Activated T-helper 1 cell treated with Interleukin-2 at 50 U/mL for 16 hours (primary cell): ENCODE results near the gene ARL15.

ENCODE experiments used
- DNase-seq: peaks from one replicate; pipeline ENCODE4 v3.0.0-alpha.2; 2020; ENCODE audit warnings: low read depth

The ARL15 gene

GRCh38 chr5:54040018-54040417, 270.4 kb downstream of the ARL15 start:
- no peak for DNase-seq

- no peak for DNase-seq
Observed at GRCh38 chr5:54037205-54037604, 273.2 kb downstream of the ARL15 start.

GRCh38 chr5:54030981-54031380, 279.4 kb downstream of the ARL15 start:
- DNase-seq = no peak

GRCh38 chr5:54024466-54024865, 285.9 kb downstream of the ARL15 start:
- no peak for DNase-seq

DNA sequence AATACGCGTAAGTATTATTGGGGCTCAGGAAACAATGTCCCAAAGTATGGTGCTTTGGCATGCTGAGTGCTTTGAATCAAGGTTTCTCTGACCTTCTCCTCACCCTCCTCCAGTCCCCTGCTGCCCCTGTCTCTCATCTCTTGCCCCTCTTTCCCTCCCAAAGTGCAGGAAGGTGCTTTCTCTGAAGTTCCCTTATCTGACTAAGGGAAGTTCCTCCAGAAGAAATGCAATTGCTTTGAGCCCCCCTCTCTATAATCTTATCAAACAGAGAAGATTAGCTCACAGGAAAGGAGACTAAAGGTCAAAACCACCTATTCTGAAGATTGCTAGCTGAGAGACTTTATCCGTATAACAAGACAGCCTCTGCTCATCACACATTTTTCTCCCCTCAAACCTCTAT, 288.1 kb downstream of the ARL15 start:
- DNase-seq = no peak

DNA sequence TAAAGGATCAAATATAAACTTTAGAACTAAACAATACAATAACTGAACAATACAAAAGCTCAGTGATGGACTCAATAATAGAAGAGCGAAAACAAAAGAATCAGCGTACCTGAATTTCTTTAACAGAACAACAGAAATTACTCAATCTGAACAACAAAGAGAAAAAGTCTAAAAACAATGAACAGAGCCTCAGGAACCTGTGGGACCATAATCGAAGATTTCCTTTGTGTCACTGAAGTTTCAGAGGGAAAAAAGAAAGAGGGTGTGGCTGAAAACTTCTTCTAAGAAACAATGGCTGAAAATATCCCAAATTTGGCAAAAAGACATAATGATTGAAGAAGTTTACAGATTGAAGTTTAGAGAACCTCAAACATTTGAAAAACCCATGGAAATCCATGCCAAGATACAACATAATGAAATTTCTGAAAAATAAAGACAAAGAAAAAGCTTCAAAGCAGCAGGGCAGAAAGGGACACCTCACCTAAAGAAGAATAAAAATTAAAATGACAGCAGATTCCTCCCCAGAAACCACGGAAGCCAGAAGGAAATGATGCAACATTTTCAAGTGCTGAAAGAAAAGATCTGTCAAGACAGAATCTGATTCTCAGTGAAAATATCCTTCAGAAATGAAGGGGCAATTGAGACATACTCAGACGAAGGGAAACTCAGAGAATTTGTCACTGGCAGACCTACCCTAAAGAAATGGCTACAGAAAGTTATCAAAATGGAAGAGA, 288.8 kb downstream of the ARL15 start:
- no peak for DNase-seq

GRCh38 chr5:54018438-54018837, 291.9 kb downstream of the ARL15 start:
- no peak for DNase-seq

GRCh38 chr5:54017580-54017979, 292.8 kb downstream of the ARL15 start:
- no peak for DNase-seq

DNA sequence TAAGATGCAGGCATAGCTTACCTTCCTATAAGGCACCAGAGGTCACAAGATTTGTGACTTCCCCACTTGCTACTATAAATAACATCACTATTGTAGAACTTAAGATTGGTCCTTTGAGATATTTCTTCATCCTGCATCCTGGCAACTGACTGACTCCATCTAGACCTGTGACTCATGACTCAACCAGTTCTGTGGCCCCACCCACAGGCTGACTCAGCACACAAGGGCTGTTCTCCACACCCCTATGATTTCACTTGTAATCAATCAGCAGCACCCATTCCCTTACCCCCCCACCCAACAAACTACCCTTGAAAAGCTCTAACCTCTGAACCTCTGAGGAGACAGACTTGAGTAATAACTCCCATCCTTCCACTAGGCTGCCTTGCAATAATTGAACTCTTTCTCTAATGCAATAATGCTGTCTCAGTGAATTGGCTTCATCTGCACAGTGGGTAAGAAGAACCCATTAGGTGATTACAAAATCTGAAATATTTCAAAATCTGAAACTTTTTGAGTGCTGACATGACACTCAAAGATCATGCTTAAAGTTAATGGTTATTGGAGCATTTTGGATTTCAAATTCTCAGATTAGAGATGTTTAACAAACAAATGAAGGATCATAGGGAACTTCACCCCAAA, 296.7 kb downstream of the ARL15 start:
- DNase-seq = no peak

GRCh38 chr5:54009828-54010227, 300.5 kb downstream of the ARL15 start:
- no peak for DNase-seq

DNA sequence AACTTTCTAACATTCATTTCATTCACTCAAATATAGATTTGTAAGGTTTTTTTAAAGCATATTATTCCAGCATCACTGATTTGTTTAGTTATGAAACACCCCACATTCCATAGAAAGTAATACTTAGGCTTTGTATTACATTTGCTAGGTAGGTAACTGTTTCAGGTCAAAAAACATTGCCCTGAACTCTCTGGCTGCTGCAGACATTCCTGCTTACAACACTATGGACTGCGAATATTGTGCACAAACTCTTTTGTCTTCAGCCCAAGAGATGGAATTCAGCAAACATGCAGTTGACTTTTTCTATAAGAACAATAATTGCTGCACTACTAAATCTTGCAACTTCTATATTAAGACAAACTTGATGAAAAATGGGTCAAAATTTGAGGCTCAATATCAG, 301.0 kb downstream of the ARL15 start:
- DNase-seq = no peak

DNA sequence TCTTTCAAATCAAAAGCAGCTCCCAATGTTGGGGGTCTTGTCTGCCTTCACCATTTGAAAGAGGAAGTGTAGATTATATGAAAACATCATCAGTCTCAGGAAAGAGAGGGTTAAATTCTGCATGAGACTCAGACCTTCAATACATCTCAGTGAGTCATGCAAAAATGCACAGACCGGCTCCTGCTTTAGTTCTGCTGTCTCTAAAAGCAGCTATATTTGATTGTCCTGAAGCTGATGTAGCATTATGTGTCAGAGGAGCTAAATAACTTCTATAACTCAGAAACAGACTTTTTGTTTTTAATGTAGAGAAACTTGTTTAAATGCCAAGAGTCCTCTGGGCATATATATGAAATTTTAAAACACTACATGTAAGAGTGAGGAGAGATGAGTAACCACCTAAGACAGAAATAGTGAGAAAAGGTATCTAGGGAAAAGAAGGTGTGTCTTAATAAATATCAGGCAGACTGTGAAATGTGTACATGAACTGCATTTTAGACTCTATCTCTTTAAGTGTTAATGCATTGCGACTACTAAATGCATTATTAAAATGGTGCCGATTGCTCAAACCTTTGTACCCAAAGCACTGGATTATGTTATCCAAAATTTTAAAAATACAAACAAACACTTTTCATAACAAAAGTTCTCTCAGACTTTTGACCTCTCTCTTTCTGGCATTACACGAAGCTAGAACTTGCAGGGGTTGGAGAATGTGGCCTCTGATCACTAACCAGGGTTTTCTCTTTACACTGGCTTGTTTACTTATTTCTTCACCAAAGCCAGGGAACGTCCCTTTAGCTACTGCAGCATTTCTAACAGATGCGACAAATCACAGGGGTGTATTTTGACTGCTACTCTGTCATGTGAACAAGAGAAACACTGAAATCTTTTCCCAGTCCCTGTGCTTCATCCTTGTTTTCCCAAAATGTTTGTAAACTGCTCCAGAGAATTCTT, 302.3 kb downstream of the ARL15 start:
- DNase-seq = no peak

- DNase-seq = no peak
Observed at GRCh38 chr5:54004697-54005096, 305.7 kb downstream of the ARL15 start.

DNA sequence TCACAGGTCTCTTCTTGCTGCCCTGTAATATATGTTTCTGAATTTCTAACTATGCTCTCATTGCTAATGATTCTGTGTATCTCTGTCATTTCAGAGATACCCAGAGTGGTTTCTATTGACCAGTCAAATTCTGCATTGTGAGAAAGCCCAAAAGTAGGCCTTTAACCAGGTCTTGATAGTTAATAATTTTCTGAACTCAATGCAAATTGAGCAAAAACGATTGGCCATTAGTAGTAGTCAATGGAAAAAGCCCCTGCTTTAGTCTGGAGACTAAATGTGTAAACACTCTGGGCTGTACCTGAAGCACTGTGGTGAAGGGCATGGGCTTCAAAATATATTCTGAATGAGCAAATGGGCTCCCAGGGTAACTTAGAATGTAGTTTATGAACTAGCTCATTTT, 307.6 kb downstream of the ARL15 start:
- no peak for DNase-seq

- DNase-seq = no peak
Observed at GRCh38 chr5:54001976-54002775, 308.2 kb downstream of the ARL15 start.

DNA sequence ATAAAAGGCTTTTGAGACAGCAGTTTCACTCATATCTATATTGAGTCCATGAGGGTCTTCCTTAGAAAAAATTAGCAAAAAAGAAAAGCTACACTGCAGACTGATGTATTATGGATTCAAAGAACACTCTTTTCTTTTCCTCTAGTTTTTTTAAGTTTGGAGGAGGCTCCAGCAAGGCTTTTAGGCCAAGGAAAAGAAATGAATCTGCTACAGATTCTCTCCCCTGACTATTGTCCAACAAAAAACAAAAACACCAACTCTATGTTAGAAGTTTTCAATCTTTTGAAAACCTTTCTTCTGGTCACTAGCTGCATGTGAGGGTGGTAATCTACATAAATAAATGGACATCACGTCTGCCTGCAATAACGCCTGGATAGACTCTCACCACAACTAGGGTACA, 310.4 kb downstream of the ARL15 start:
- DNase-seq = no peak

- no peak for DNase-seq
Observed at GRCh38 chr5:53997736-53998627, 312.4 kb downstream of the ARL15 start.

DNA sequence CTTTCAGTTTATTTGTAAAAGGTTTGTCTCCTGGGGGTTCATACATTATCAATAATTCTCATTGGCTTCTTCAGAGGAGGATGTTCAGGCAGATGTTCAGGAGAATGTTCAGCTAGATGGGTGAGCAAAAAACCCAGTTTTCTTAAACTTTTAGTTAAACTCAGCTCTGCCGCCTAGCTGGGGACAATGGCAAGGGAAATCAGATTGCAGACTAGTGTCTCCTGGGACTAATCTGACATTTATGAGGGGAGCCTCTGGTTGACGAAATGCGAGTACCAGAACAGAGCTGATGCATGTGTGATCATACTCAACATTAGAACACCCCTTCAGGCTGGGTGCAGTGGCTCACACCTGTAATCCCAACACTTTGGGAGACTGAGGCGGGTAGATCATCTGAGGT, 314.4 kb downstream of the ARL15 start:
- no peak for DNase-seq

- DNase-seq = no peak
Observed at GRCh38 chr5:53994148-53994547, 316.2 kb downstream of the ARL15 start.

- no peak for DNase-seq
Observed at GRCh38 chr5:53991942-53992341, 318.4 kb downstream of the ARL15 start.

DNA sequence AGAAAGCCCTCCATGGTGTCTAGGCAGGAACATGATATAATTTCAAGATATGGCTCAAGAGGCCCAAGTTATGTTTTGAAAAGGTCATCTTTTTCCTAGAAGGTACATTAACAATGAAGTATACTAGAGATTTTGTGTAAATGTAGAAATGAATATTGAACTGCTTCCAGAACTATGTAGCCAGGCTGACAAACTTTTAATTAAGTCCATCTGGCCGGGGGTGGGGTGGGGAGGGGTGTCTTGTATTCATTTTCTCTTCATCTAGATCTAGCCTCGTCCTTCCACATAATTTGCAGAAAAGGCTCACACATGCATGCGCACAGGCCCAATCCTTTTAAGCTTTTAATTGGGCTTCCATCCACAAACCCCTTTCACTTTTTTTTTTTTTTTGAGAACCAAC, 323.3 kb downstream of the ARL15 start:
- DNase-seq = no peak
